ENCODE data around the gene CA4.
"Not testable (repeated sequence)": the region's sequence is repeated elsewhere in the genome, so short reads cannot be mapped to it uniquely, and the experiment has no call there.

The CA4 gene

DNA sequence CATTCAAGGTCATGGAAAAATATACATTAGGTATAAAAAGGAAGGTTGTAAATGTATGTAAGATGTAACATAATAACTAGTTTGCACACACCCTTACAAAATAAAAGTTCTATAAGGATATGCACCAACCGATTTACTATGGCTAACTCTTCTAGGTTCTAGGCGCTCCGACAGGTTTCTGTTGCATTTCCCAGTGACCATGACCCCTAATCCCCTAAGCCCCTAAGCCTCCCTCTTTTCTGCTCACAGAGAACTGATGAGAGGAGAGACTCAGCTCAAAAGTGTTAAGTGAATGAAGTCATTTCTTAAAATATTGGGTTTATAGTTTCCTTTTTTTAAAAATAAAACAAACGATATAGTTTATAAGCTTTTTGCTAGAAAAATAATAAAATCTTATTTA is 41.1 kb upstream of the CA4 start:
- no peaks in the 10 kb centered on the region for H3K36me3 ChIP-seq (ENCODE audit: insufficient read depth, low read length)
- no peak overlapping the region for H3K4me2 ChIP-seq (ENCODE audit: low read depth, low read length, poor library complexity, severe bottlenecking)
- no peaks in the 10 kb centered on the region for H3K9me2 ChIP-seq (replicated peaks; ENCODE audit: low read depth, low read length)
- H3K9ac ChIP-seq (ENCODE audit: low read depth, low read length, poor library complexity, severe bottlenecking), result no peak overlapping the region
- no peaks in the 10 kb centered on the region for H3K27me3 ChIP-seq (ENCODE audit: insufficient read depth, low read length, poor library complexity, severe bottlenecking)
- H3K79me2 ChIP-seq (ENCODE audit: insufficient read depth, low read length), result no peaks in the 10 kb centered on the region
- no peaks in the 10 kb centered on the region for H3K4me1 ChIP-seq (ENCODE audit: insufficient read depth, low read length, poor library complexity, severe bottlenecking)
- no peaks in the 10 kb centered on the region for H3K9me3 ChIP-seq (ENCODE audit: insufficient read depth, low read depth, low read length)
- no peak overlapping the region for H2AFZ ChIP-seq (ENCODE audit: low read length)
- no peaks in the 10 kb centered on the region for H4K20me1 ChIP-seq (ENCODE audit: insufficient read depth, low read length, poor library complexity, severe bottlenecking)
- no peaks in the 10 kb centered on the region for H3F3A ChIP-seq (ENCODE audit: low read depth)
- H3K4me3 ChIP-seq (ENCODE audit: low read length, poor library complexity, severe bottlenecking), result no peak overlapping the region
- no peak for TF ChIP-seq EZH2phosphoT487 (IDR thresholded peaks at IDR 0.05; ENCODE audit: borderline replicate concordance)
- TF ChIP-seq, protein P1, sequence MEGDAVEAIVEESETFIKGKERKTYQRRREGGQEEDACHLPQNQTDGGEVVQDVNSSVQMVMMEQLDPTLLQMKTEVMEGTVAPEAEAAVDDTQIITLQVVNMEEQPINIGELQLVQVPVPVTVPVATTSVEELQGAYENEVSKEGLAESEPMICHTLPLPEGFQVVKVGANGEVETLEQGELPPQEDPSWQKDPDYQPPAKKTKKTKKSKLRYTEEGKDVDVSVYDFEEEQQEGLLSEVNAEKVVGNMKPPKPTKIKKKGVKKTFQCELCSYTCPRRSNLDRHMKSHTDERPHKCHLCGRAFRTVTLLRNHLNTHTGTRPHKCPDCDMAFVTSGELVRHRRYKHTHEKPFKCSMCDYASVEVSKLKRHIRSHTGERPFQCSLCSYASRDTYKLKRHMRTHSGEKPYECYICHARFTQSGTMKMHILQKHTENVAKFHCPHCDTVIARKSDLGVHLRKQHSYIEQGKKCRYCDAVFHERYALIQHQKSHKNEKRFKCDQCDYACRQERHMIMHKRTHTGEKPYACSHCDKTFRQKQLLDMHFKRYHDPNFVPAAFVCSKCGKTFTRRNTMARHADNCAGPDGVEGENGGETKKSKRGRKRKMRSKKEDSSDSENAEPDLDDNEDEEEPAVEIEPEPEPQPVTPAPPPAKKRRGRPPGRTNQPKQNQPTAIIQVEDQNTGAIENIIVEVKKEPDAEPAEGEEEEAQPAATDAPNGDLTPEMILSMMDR (conservative IDR thresholded peaks at IDR 0.05; ENCODE audit: low read length), result no peak

DNA sequence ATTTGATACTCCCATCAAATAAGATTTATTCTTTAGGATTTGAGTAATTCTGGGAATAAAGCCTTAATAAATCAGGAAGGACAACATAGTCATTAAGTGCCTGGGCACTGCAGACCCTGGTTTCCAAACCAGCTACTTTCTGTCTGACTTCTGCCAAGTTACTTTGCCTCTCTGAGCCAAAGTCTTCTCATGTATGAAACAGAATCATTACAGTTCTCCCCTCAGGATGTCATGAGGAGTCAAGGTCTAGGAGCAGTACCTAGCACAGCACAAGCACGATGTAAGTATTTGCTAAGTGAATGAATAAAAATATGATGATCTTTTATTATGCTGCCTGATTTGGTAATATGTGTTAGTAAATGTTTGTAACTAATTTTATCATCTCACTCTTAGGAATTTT is 40.6 kb upstream of the CA4 start:
- no peak overlapping the region for H3K9ac ChIP-seq (ENCODE audit: low read depth, low read length, poor library complexity, severe bottlenecking)
- no peaks in the 10 kb centered on the region for H4K20me1 ChIP-seq (ENCODE audit: insufficient read depth, low read length, poor library complexity, severe bottlenecking)
- no peaks in the 10 kb centered on the region for H3K36me3 ChIP-seq (ENCODE audit: insufficient read depth, low read length)
- TF ChIP-seq, protein P1 (conservative IDR thresholded peaks at IDR 0.05; ENCODE audit: low read length), result no peak
- no peak for TF ChIP-seq EZH2phosphoT487 (IDR thresholded peaks at IDR 0.05; ENCODE audit: borderline replicate concordance)
- H3K4me3 ChIP-seq (ENCODE audit: low read length, poor library complexity, severe bottlenecking), result no peak overlapping the region
- H3K4me1 ChIP-seq (ENCODE audit: insufficient read depth, low read length, poor library complexity, severe bottlenecking), result no peaks in the 10 kb centered on the region
- no peaks in the 10 kb centered on the region for H3K27me3 ChIP-seq (ENCODE audit: insufficient read depth, low read length, poor library complexity, severe bottlenecking)
- no peaks in the 10 kb centered on the region for H3F3A ChIP-seq (ENCODE audit: low read depth)
- no peaks in the 10 kb centered on the region for H3K79me2 ChIP-seq (ENCODE audit: insufficient read depth, low read length)
- no peaks in the 10 kb centered on the region for H3K9me2 ChIP-seq (replicated peaks; ENCODE audit: low read depth, low read length)
- no peak overlapping the region for H3K4me2 ChIP-seq (ENCODE audit: low read depth, low read length, poor library complexity, severe bottlenecking)
- H2AFZ ChIP-seq (ENCODE audit: low read length), result no peak overlapping the region
- H3K9me3 ChIP-seq (ENCODE audit: insufficient read depth, low read depth, low read length), result no peaks in the 10 kb centered on the region

DNA sequence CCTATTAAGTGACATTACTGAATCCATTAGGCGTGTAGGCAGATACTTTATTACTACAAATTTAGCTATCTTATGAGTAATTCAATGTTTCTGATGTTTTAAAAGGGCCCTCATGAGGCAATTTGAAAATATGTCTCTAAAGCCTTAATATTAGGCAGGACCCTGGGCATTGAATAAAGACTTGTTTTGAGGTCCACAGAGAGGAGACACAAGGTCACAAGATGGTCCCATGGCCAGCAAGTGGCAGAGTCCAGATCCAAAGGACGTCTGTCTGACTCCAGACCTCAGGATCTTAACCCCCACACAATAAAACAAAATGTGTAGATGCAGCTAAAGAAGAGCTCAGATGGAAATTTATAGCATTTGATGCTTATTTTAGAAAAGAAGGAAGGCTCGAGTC is 39.2 kb upstream of the CA4 start:
- Histone ChIP-seq H3K4me1 (ENCODE audit: insufficient read depth, low read length, poor library complexity, severe bottlenecking) (no peaks in the 10 kb centered on the region), H2AFZ (ENCODE audit: low read length) (no peak overlapping the region), H3K9ac (ENCODE audit: low read depth, low read length, poor library complexity, severe bottlenecking) (no peak overlapping the region), H3K4me2 (ENCODE audit: low read depth, low read length, poor library complexity, severe bottlenecking) (no peak overlapping the region), H3K27me3 (ENCODE audit: insufficient read depth, low read length, poor library complexity, severe bottlenecking) (no peaks in the 10 kb centered on the region), H3F3A (ENCODE audit: low read depth) (no peaks in the 10 kb centered on the region), H3K36me3 (ENCODE audit: insufficient read depth, low read length) (no peaks in the 10 kb centered on the region), H4K20me1 (ENCODE audit: insufficient read depth, low read length, poor library complexity, severe bottlenecking) (no peaks in the 10 kb centered on the region), H3K9me2 (replicated peaks; ENCODE audit: low read depth, low read length) (no peaks in the 10 kb centered on the region), H3K4me3 (ENCODE audit: low read length, poor library complexity, severe bottlenecking) (no peak overlapping the region), H3K9me3 (ENCODE audit: insufficient read depth, low read depth, low read length) (no peaks in the 10 kb centered on the region), H3K79me2 (ENCODE audit: insufficient read depth, low read length) (no peaks in the 10 kb centered on the region)
- TF ChIP-seq EZH2phosphoT487 (IDR thresholded peaks at IDR 0.05; ENCODE audit: borderline replicate concordance), result no peak
- TF ChIP-seq, protein P1 (conservative IDR thresholded peaks at IDR 0.05; ENCODE audit: low read length), result no peak

DNA sequence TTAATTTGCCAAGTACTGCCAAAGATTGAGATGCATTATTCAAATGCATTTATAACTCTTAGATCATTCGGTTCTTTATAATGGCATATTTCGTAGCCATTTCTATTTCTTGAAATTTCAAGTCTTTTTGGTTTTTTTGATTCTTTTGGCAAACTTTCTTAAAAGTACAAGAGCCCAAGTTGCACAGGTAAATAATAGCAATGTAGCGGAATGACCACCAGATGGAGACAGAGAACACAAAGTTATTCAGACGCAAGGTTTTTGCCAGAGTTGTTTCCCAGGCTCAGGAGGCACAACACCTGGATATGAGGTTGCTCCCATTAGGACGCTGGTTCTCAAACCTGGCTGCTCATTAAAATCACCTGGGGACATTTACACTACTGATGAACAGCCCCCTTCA is 38.1 kb upstream of the CA4 start:
- H3K36me3 ChIP-seq (ENCODE audit: insufficient read depth, low read length); H3K9ac ChIP-seq (ENCODE audit: low read depth, low read length, poor library complexity, severe bottlenecking); H3K4me2 ChIP-seq (ENCODE audit: low read depth, low read length, poor library complexity, severe bottlenecking); H3K4me1 ChIP-seq (ENCODE audit: insufficient read depth, low read length, poor library complexity, severe bottlenecking); H3K79me2 ChIP-seq (ENCODE audit: insufficient read depth, low read length); H2AFZ ChIP-seq (ENCODE audit: low read length); H3K9me3 ChIP-seq (ENCODE audit: insufficient read depth, low read depth, low read length); H4K20me1 ChIP-seq (ENCODE audit: insufficient read depth, low read length, poor library complexity, severe bottlenecking); H3K4me3 ChIP-seq (ENCODE audit: low read length, poor library complexity, severe bottlenecking); H3F3A ChIP-seq (ENCODE audit: low read depth); H3K9me2 ChIP-seq (replicated peaks; ENCODE audit: low read depth, low read length); H3K27me3 ChIP-seq (ENCODE audit: insufficient read depth, low read length, poor library complexity, severe bottlenecking): not testable (repeated sequence)

DNA sequence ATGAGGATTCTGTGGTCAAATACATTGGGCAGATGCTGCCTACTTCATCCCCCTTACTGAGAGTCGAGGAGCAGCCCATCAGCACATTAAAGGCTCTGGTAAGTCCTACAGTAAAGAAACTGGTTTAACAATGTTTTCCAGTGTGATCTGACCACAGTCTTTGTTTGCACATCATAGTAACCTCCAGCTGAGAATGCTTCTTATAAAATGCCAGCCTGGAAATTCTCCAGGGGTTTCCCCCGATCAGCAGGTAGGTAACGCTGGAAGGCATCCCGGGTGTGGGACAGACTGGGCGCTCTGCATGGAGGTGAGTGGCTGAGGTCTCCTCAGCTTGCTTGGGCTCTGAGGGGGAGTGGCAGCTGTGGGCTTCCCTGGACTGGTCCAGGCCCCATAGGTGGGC is 34.4 kb upstream of the CA4 start:
- H3K9me2 ChIP-seq (replicated peaks; ENCODE audit: low read depth, low read length); H3K9ac ChIP-seq (ENCODE audit: low read depth, low read length, poor library complexity, severe bottlenecking); H3K4me3 ChIP-seq (ENCODE audit: low read length, poor library complexity, severe bottlenecking); H3F3A ChIP-seq (ENCODE audit: low read depth); H3K79me2 ChIP-seq (ENCODE audit: insufficient read depth, low read length); H3K36me3 ChIP-seq (ENCODE audit: insufficient read depth, low read length); H3K4me2 ChIP-seq (ENCODE audit: low read depth, low read length, poor library complexity, severe bottlenecking); H3K9me3 ChIP-seq (ENCODE audit: insufficient read depth, low read depth, low read length); H3K27me3 ChIP-seq (ENCODE audit: insufficient read depth, low read length, poor library complexity, severe bottlenecking); H3K4me1 ChIP-seq (ENCODE audit: insufficient read depth, low read length, poor library complexity, severe bottlenecking); H2AFZ ChIP-seq (ENCODE audit: low read length); H4K20me1 ChIP-seq (ENCODE audit: insufficient read depth, low read length, poor library complexity, severe bottlenecking): not testable (repeated sequence)
